Kidney (tissue), 14 donors: ENCODE results near the gene SPSB4. TPM values are rescaled to one million over a fixed set of nuclear protein-coding genes. Genes with fewer than 3 reads are reported as not detected.
A peak's percentile ranks its signal among the peaks of the same experiment; 100 is the strongest.

ENCODE experiments used
- DNase-seq, 5 donors: peaks; one replicate each; pipeline ENCODE4 v3.0.0-alpha.2; 2013 to 2020
- FAIRE-seq: peaks from 2 replicates; lab custom pipeline; 2012; peaks lifted over from hg19 to GRCh38; lab: Jason Lieb, UNC
- H3K27ac ChIP-seq, 2 donors: one replicate each; pipeline ENCODE4 v1.7.0; 2013; ENCODE audit warnings: low read depth in 2 of 2, low read length in 2 of 2, inconsistent platforms in 1 of 2
- H3K27me3 ChIP-seq: one replicate; pipeline ENCODE4 v1.7.1; 2013; ENCODE audit warnings: low read length, inconsistent platforms; ENCODE audit not compliant: control insufficient read depth, insufficient read depth
- H3K36me3 ChIP-seq, 3 donors: one replicate each; pipeline versions ENCODE4 v1.7.0 to v1.7.1; 2013; ENCODE audit warnings: low read length in 3 of 3, control low read depth in 1 of 3, inconsistent platforms in 1 of 3; ENCODE audit not compliant: insufficient read depth in 3 of 3, control insufficient read depth in 2 of 3
- H3K4me1 ChIP-seq, 3 donors: one replicate each; pipeline versions ENCODE4 v1.7.0 to v1.7.1; 2013; ENCODE audit warnings: low read length in 3 of 3, inconsistent platforms in 1 of 3, low read depth in 1 of 3; ENCODE audit not compliant: control insufficient read depth in 2 of 3, insufficient read depth in 2 of 3
- H3K4me3 ChIP-seq, 3 donors: one replicate each; pipeline versions ENCODE4 v1.7.0 to v1.8.1; 2013; ENCODE audit warnings: low read length in 3 of 3, control low read depth in 1 of 3, inconsistent platforms in 1 of 3
- H3K9ac ChIP-seq, 3 donors: one replicate each; pipeline versions ENCODE4 v1.7.0 to v1.7.1; 2013; ENCODE audit warnings: low read length in 3 of 3, control low read depth in 1 of 3, inconsistent platforms in 1 of 3
- H3K9me3 ChIP-seq, 3 donors: one replicate each; pipeline versions ENCODE4 v1.7.0 to v1.7.1; 2013; ENCODE audit warnings: low read length in 3 of 3, control low read depth in 1 of 3, inconsistent platforms in 1 of 3; ENCODE audit not compliant: control insufficient read depth in 2 of 3, insufficient read depth in 1 of 3
- CTCF ChIP-seq: IDR thresholded peaks from 3 replicates; pipeline ENCODE4 v1.5.1; 2012; ENCODE audit warnings: mild to moderate bottlenecking, moderate library complexity, borderline replicate concordance; ENCODE audit not compliant: insufficient read depth; ENCODE audit errors: extremely low read depth
- intact Hi-C: fragments of 100-400 bp; cut with DNase I; formaldehyde crosslinking; loops from one replicate; pipeline ENCODE4 v1.11.1; 2022
- polyA plus RNA-seq: library from polyadenylated mRNA; stranded (reverse); fragments of 350-450 nt; fragmentation: Illumina TruSeq; extraction: RNeasy Lipid Tissue Mini Kit (QIAGEN cat#74804); gene quantifications from one replicate; pipeline ENCODE4 v1.2.3, GENCODE V29; 2014; ENCODE audit warnings: low read depth, low replicate concordance; ENCODE audit not compliant: insufficient read depth
- total RNA-seq: library from RNA; stranded (reverse); fragmentation: NEBNext Ultra II Directional; extraction: Animal tissue kit (Norgen Biotek cat#: 25700); gene quantifications from one replicate; pipeline ENCODE4 v1.2.1, GENCODE V29; 2021
- donor health status: control.
- donor health status: control.
- donor health status: control.
- donor health status: control.
- donor health status: control.
- donor health status: DM: yes; HTN: yes; CAD: no.
- donor health status: Normal renal cell carcinoma (clear cell type).

The SPSB4 gene
- total and polyA plus RNA-seq, 2 donors from 2014 or later, result 0.57 to 1.9 TPM

- TF ChIP-seq CTCF, result no peak
- Histone ChIP-seq H3K27me3 (no peaks in the 10 kb centered on the region), H3K27ac (no peak overlapping the region), H3K36me3 (no peaks in the 10 kb centered on the region), H3K9me3 (no peaks in the 10 kb centered on the region), H3K9ac (no peak overlapping the region), H3K4me1 (peaks cover 0 to 12% (median 1%) of the 10 kb centered on the region in 3 donors), H3K4me3 (no peak overlapping the region)
- FAIRE-seq (no peak), DNase-seq (no peak)
- intact Hi-C loops, result no loop called here
Measured at GRCh38 chr3:141057436-141057835, 6.3 kb downstream of the SPSB4 start.

GRCh38 chr3:141057946-141058800 is 7.0 kb downstream of the SPSB4 start:
- Histone ChIP-seq H3K4me3 (no peak overlapping the region), H3K9ac (no peak overlapping the region), H3K27me3 (no peaks in the 10 kb centered on the region), H3K36me3 (no peaks in the 10 kb centered on the region), H3K9me3 (no peaks in the 10 kb centered on the region), H3K27ac (no peak overlapping the region), H3K4me1 (peaks cover 0 to 10% (median 0%) of the 10 kb centered on the region in 3 donors)
- FAIRE-seq (no peak), DNase-seq (peak in 2 of 5 donors; percentile 9 to 36)
- intact Hi-C loops, result no loop called here
- TF ChIP-seq CTCF, result no peak

GRCh38 chr3:141058996-141059395 is 7.8 kb downstream of the SPSB4 start:
- intact Hi-C loops, result no loop called here
- H3K4me3 ChIP-seq, result no peak overlapping the region
- no peaks in the 10 kb centered on the region for H3K36me3 ChIP-seq
- FAIRE-seq (no peak), DNase-seq (peak in 1 of 5 donors; percentile 5)
- H3K9me3 ChIP-seq, result no peaks in the 10 kb centered on the region
- no peaks in the 10 kb centered on the region for H3K27me3 ChIP-seq
- H3K4me1 ChIP-seq, result peaks cover 0 to 13% (median 4%) of the 10 kb centered on the region in 3 donors
- H3K27ac ChIP-seq, result no peak overlapping the region
- no peak for TF ChIP-seq CTCF
- H3K9ac ChIP-seq, result no peak overlapping the region
